ENCODE data around the gene THPO. TPM values are rescaled to one million over a fixed set of nuclear protein-coding genes. Genes with fewer than 3 reads are reported as not detected.

The THPO gene
- total RNA-seq, 1 experiment from 2014 or later = 0.55 TPM

DNA sequence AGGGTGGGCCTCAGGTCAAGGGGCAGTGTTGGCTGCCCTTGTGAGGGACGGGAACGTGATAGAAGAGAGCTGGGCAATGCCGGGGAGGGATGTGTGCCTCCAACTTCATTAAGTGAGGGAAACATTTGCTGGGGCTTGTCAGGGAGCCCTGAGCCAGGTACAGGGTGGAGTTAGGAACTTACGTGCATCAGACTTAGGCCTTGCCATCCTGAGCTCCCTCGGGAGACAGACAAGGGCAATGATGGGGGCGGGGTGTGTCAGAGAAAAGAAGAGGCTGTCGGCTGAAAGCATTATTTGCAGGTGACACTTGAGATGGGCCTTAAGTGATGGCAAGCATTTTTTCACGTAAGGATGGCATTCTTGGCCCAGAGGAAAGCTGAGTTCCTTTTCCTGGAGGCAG lies 39.0 kb downstream of the THPO start:
- no peak for ATAC-seq
- Mint-ChIP-seq H3K27me3 (ENCODE audit: low read depth) (no peaks in the 10 kb centered on the region), H3K4me1 (peaks cover 40% of the 10 kb centered on the region), H3K36me3 (peaks cover 20% of the 10 kb centered on the region), H3K9me3 (no peaks in the 10 kb centered on the region), H3K4me3 (peak overlapping the region; percentile 92), H3K27ac (no peak overlapping the region)
- TF ChIP-seq NFYB (CRISPR knock-in tag; conservative IDR thresholded peaks at IDR 0.05; ENCODE audit: low read depth) (no peak), JUN (CRISPR knock-in tag; IDR thresholded peaks at IDR 0.05) (no peak), GRHL2 (CRISPR knock-in tag; IDR thresholded peaks at IDR 0.05; ENCODE audit: insufficient replicate concordance, severe bottlenecking) (no peak)
- TF ChIP-seq, protein P1, sequence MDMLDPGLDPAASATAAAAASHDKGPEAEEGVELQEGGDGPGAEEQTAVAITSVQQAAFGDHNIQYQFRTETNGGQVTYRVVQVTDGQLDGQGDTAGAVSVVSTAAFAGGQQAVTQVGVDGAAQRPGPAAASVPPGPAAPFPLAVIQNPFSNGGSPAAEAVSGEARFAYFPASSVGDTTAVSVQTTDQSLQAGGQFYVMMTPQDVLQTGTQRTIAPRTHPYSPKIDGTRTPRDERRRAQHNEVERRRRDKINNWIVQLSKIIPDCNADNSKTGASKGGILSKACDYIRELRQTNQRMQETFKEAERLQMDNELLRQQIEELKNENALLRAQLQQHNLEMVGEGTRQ (CRISPR knock-in tag; IDR thresholded peaks at IDR 0.05) = no peak
- ChIA-PET CTCF (interaction anchor here (0.8 to 2.5 kb wide), 14 partner anchors 12 to 203 kb away, joined by 3 to 25 read pairs (median 4); partner anchors contain the start of genes CLCN2 and POLR2H), POLR2A (interaction anchor here (0.6 to 1.6 kb wide), 4 partner anchors 9 to 434 kb away, joined by 3 to 13 read pairs (median 4); partner anchors contain the start of genes ABCF3, CLCN2 and POLR2H)
- DNase-seq (ENCODE audit: low spot score) = no peak

DNA sequence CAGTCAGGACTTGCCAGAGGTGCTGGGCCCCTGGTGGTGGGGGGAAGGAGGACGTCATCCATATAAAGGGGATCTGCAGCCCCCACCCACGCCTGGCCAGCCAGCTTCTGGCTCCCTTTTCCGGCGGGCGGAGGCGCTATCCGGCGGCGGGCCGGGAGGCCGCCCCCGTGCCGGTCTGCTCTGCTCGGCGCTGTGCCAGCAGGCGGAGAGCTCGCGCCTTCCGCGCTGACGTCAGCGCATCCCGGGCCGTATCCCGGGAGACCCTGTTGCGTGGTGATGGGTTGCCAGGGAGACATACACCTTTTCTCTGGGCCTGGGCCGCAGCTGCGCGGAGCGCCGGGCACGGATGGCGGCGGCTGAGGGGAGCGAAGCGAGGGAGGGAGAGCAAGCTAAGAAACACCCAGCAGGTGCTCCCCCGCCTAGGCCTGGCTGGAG lies 39.5 kb downstream of the THPO start:
- H3K4me3 Mint-ChIP-seq = peak overlapping the region; percentile 92
- ChIA-PET POLR2A (interaction anchor here (0.6 to 1.6 kb wide), 4 partner anchors 9 to 435 kb away, joined by 3 to 13 read pairs (median 4); partner anchors contain the start of genes ABCF3, CLCN2 and POLR2H), CTCF (interaction anchor here (0.8 to 2.5 kb wide), 15 partner anchors 13 to 204 kb away, joined by 3 to 25 read pairs (median 4); partner anchors contain the start of genes CLCN2 and POLR2H)
- ATAC-seq (peak; percentile 56), DNase-seq (ENCODE audit: low spot score) (peak; percentile 86)
- no peaks in the 10 kb centered on the region for H3K27me3 Mint-ChIP-seq (ENCODE audit: low read depth)
- H3K27ac Mint-ChIP-seq = peak overlapping the region; percentile 69
- H3K36me3 Mint-ChIP-seq = peaks cover 24% of the 10 kb centered on the region
- TF ChIP-seq MXD4 (CRISPR knock-in tag; IDR thresholded peaks at IDR 0.05; ENCODE audit: borderline replicate concordance) = no peak
- TF ChIP-seq HMGXB4 (CRISPR knock-in tag; IDR thresholded peaks at IDR 0.05) = 0 out of 2 replicates have a peak, but pooled peaks have one; percentile 37
- no peak for TF ChIP-seq SMAD4 (CRISPR knock-in tag; IDR thresholded peaks at IDR 0.05)
- TF ChIP-seq CREM (CRISPR knock-in tag; IDR thresholded peaks at IDR 0.05) = peak; percentile 68; the same call in 1 of the 2 replicates
- TF ChIP-seq ZNF423 (CRISPR knock-in tag; IDR thresholded peaks at IDR 0.05) = 0 out of 2 replicates have a peak, but pooled peaks have one; percentile 4
- 0 out of 2 replicates have a peak, but pooled peaks have one; percentile 16 for TF ChIP-seq ZNF281 (CRISPR knock-in tag; IDR thresholded peaks at IDR 0.05)
- TF ChIP-seq RELA (CRISPR knock-in tag; IDR thresholded peaks at IDR 0.05; ENCODE audit: borderline replicate concordance) = no peak
- H3K9me3 Mint-ChIP-seq = no peaks in the 10 kb centered on the region
- H3K4me1 Mint-ChIP-seq = peaks cover 40% of the 10 kb centered on the region

- TF ChIP-seq ZNF232 (CRISPR knock-in tag; IDR thresholded peaks at IDR 0.05) = no peak
- TF ChIP-seq, protein P2, sequence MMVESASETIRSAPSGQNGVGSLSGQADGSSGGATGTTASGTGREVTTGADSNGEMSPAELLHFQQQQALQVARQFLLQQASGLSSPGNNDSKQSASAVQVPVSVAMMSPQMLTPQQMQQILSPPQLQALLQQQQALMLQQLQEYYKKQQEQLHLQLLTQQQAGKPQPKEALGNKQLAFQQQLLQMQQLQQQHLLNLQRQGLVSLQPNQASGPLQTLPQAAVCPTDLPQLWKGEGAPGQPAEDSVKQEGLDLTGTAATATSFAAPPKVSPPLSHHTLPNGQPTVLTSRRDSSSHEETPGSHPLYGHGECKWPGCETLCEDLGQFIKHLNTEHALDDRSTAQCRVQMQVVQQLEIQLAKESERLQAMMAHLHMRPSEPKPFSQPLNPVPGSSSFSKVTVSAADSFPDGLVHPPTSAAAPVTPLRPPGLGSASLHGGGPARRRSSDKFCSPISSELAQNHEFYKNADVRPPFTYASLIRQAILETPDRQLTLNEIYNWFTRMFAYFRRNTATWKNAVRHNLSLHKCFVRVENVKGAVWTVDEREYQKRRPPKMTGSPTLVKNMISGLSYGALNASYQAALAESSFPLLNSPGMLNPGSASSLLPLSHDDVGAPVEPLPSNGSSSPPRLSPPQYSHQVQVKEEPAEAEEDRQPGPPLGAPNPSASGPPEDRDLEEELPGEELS (CRISPR knock-in tag; IDR thresholded peaks at IDR 0.05) = no peak
- Mint-ChIP-seq H3K4me1 (peaks cover 40% of the 10 kb centered on the region), H3K27ac (peak overlapping the region; percentile 69), H3K36me3 (peaks cover 26% of the 10 kb centered on the region), H3K27me3 (ENCODE audit: low read depth) (no peaks in the 10 kb centered on the region), H3K9me3 (no peaks in the 10 kb centered on the region), H3K4me3 (peak overlapping the region; percentile 92)
- ATAC-seq = no peak
- POLR2A ChIA-PET = interaction anchor here (1.6 kb wide), 1 partner anchor 23 kb away, joined by 13 read pairs; the partner anchor contains the start of genes CLCN2 and POLR2H
- CTCF ChIA-PET = interaction anchor here (0.9 to 2.5 kb wide), 11 partner anchors 8 to 202 kb away, joined by 3 to 25 read pairs (median 8); partner anchors contain the start of genes CLCN2 and POLR2H
- DNase-seq (ENCODE audit: low spot score) = no peak
Measured at GRCh38 chr3:184337981-184338380, 40.0 kb downstream of the THPO start.
